Measurements from ENCODE around the gene SAP30. TPM values are rescaled to one million over a fixed set of nuclear protein-coding genes. Genes with fewer than 3 reads are reported as not detected.

SAP30 gene
- total RNA-seq, 1 donor from 2014 or later = 16.8 TPM

GRCh38 chr4:173424899-173425805 is 54.4 kb downstream of the SAP30 start:
- no peak overlapping the region for H3K27ac Mint-ChIP-seq
- no peaks in the 10 kb centered on the region for H3K36me3 Mint-ChIP-seq
- DNase-seq (ENCODE audit: low spot score in 2 of 2, unreplicated experiment in 2 of 2) = no peak
- no peaks in the 10 kb centered on the region for H3K27me3 Mint-ChIP-seq (ENCODE audit: low read depth)
- H3K9me3 Mint-ChIP-seq = peaks cover 7% of the 10 kb centered on the region
- no peak overlapping the region for H3K4me3 Mint-ChIP-seq
- H3K4me1 Mint-ChIP-seq = peaks cover 5% of the 10 kb centered on the region
- TF ChIP-seq CTCF (IDR thresholded peaks at IDR 0.05; ENCODE audit: unreplicated experiment) = no peak

DNA sequence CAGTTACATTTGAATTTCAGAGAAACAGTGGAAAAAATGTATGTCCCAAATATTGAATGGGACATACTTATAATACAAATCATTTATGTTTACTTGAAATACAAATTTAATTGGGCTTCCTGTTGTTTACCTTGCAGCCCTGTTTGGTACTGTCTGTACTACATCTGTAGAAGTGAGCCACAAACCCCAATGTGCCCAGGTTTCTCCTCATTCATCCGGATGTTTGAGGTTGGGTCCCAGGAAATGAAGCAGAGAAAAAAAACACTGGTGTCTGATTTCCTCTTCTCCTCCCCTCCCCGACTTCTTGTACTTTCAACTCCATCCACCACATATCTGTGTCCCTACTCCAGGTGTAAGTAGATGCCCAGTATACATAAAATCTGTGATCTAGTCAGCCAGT is 55.3 kb downstream of the SAP30 start:
- peaks cover under 1% of the 10 kb centered on the region for H3K36me3 Mint-ChIP-seq
- TF ChIP-seq CTCF (IDR thresholded peaks at IDR 0.05; ENCODE audit: unreplicated experiment) = no peak
- DNase-seq (ENCODE audit: low spot score in 2 of 2, unreplicated experiment in 2 of 2) = no peak
- H3K27ac Mint-ChIP-seq = no peak overlapping the region
- no peak overlapping the region for H3K4me3 Mint-ChIP-seq
- H3K27me3 Mint-ChIP-seq (ENCODE audit: low read depth) = no peaks in the 10 kb centered on the region
- H3K4me1 Mint-ChIP-seq = peaks cover 2% of the 10 kb centered on the region
- H3K9me3 Mint-ChIP-seq = peaks cover 10% of the 10 kb centered on the region

Other genes starting within 250 kb of the SAP30 start
- 35.8 to 38.8 TPM (median 36.7 TPM) in 3 replicates for gene GALNT7, start 202.1 kb upstream of the SAP30 start, total RNA-seq
- 95.2 to 98.6 TPM (median 98.4 TPM) in 3 replicates for gene HMGB2, start 36.6 kb upstream of the SAP30 start, total RNA-seq
- 0.42 to 0.47 TPM (median 0.44 TPM) in 3 replicates for gene SCRG1, start 28.2 kb downstream of the SAP30 start, total RNA-seq
- gene HAND2, start 159.3 kb downstream of the SAP30 start, total RNA-seq = 32.8 to 34.3 TPM (median 33.3 TPM) in 3 replicates